MM.1S (cell line): ENCODE data around the gene ATP8B1.
"Not testable (repeated sequence)": the region's sequence is repeated elsewhere in the genome, so short reads cannot be mapped to it uniquely, and the experiment has no call there.

ENCODE experiments used
- EZH2 ChIP-seq: fragments of 300-600 bp; sonication (generic); optimal IDR thresholded peaks from 2 replicates; pipeline ENCODE3; 2017; ENCODE audit warnings: low read depth, mild to moderate bottlenecking, antibody characterized with exemption, low read length, mixed read lengths
- EZH2phosphoT487 ChIP-seq: fragments of 300-600 bp; sonication (generic); IDR thresholded peaks from 2 replicates; pipeline ENCODE4 v1.6.1; 2018; ENCODE audit warnings: antibody characterized with exemption, low read length
- TF ChIP-seq, protein P1 (sequence below): fragments of 300-600 bp; sonication (generic); IDR thresholded peaks from 2 replicates; pipeline ENCODE4 v1.5.1; 2016; ENCODE audit warnings: antibody characterized with exemption, low read length, mixed read lengths

DNA sequence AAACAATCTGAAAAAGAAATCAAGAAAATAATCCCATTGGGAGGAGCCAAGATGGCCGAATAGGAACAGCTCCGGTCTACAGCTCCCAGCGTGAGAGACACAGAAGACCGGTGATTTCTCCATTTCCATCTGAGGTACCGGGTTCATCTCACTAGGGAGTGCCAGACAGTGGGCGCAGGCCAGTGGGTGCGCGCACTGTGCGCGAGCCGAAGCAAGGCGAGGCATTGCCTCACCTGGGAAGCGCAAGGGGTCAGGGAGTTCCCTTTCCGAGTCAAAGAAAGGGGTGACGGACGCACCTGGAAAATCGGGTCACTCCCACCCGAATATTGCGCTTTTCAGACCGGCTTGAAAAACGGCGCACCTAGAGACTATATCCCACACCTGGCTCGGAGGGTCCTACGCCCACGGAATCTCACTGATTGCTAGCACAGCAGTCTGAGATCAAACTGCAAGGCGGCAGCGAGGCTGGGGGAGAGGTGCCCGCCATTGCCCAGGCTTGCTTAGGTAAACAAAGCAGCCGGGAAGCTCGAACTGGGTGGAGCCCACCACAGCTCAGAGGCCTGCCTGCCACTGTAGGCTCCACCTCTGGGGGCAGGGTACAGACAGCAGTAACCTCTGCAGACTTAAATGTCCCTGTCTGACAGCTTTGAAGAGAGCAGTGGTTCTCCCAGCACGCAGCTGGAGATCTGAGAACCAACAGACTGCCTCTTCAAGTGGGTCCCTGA is 83.7 kb downstream of the ATP8B1 start:
- TF ChIP-seq, protein P1, sequence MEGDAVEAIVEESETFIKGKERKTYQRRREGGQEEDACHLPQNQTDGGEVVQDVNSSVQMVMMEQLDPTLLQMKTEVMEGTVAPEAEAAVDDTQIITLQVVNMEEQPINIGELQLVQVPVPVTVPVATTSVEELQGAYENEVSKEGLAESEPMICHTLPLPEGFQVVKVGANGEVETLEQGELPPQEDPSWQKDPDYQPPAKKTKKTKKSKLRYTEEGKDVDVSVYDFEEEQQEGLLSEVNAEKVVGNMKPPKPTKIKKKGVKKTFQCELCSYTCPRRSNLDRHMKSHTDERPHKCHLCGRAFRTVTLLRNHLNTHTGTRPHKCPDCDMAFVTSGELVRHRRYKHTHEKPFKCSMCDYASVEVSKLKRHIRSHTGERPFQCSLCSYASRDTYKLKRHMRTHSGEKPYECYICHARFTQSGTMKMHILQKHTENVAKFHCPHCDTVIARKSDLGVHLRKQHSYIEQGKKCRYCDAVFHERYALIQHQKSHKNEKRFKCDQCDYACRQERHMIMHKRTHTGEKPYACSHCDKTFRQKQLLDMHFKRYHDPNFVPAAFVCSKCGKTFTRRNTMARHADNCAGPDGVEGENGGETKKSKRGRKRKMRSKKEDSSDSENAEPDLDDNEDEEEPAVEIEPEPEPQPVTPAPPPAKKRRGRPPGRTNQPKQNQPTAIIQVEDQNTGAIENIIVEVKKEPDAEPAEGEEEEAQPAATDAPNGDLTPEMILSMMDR, result not testable (repeated sequence)
- not testable (repeated sequence) for TF ChIP-seq EZH2, EZH2phosphoT487
